Measurements from ENCODE around the gene USP34.
"Not testable (repeated sequence)": the region's sequence is repeated elsewhere in the genome, so short reads cannot be mapped to it uniquely, and the experiment has no call there.

The USP34 gene

GRCh38 chr2:61470965-61471904 is at the start of gene USP34:
Gene USP34, minus strand, starts transcription at chr2:61471087. Its CDS starts 395 bp downstream, at chr2:61470692.
- DNase-seq = peak; percentile 95

GRCh38 chr2:61520261-61520660 is 49.4 kb upstream of the USP34 start:
- no peak for DNase-seq

- no peak for DNase-seq
Observed at GRCh38 chr2:61512768-61513398, 42.0 kb upstream of the USP34 start.

- DNase-seq = no peak
Observed at GRCh38 chr2:61510674-61511671, 40.1 kb upstream of the USP34 start.

- no peak for DNase-seq
Observed at GRCh38 chr2:61504949-61505348, 34.1 kb upstream of the USP34 start.

GRCh38 chr2:61499060-61499459 is 28.2 kb upstream of the USP34 start:
- no peak for DNase-seq

GRCh38 chr2:61493523-61493942 is 22.6 kb upstream of the USP34 start:
- no peak for DNase-seq

GRCh38 chr2:61492476-61492875 is 21.6 kb upstream of the USP34 start:
- DNase-seq = no peak

GRCh38 chr2:61485281-61485680 is 14.4 kb upstream of the USP34 start:
- DNase-seq = no peak

GRCh38 chr2:61478086-61478485 is 7.2 kb upstream of the USP34 start:
- no peak for DNase-seq

- not testable (repeated sequence) for DNase-seq
Observed at GRCh38 chr2:61476929-61477589, 6.2 kb upstream of the USP34 start.

- DNase-seq = no peak
Observed at GRCh38 chr2:61471905-61472805, 1.3 kb upstream of the USP34 start.

GRCh38 chr2:61470122-61470951 is 550 bp downstream of the USP34 start:
- peak; percentile 92 for DNase-seq

- no peak for DNase-seq
Observed at GRCh38 chr2:61469424-61470121, 1.3 kb downstream of the USP34 start.

GRCh38 chr2:61468231-61468630 is 2.7 kb downstream of the USP34 start:
- not testable (repeated sequence) for DNase-seq

GRCh38 chr2:61465045-61465444 is 5.8 kb downstream of the USP34 start:
- DNase-seq = no peak

- DNase-seq = no peak
Observed at GRCh38 chr2:61463769-61464475, 7.0 kb downstream of the USP34 start.

GRCh38 chr2:61461404-61461803 is 9.5 kb downstream of the USP34 start:
- DNase-seq = no peak

- DNase-seq = no peak
Observed at GRCh38 chr2:61460163-61460562, 10.7 kb downstream of the USP34 start.

Measured in stimulated activated CD4-positive, alpha-beta T cell treated with anti-CD3 and anti-CD28 coated beads, Interleukin-15, amount 100 ng/mL, for 24 hours (primary cell).